GM12864 (cell line): ENCODE data around the gene NRL.
"Not testable (repeated sequence)": the region's sequence is repeated elsewhere in the genome, so short reads cannot be mapped to it uniquely, and the experiment has no call there.

ENCODE experiments used
- DNase-seq: peaks from one replicate; pipeline ENCODE4 v3.0.0-alpha.2; 2011; ENCODE audit warnings: low read depth
- H3K4me3 ChIP-seq: 2 replicates; pipeline ENCODE4 v1.5.1; 2011; ENCODE audit warnings: mild to moderate bottlenecking, low read depth, low read length, control low read depth
- TF ChIP-seq, protein P1 (sequence below): IDR thresholded peaks from 2 replicates; pipeline ENCODE4 v1.5.1; 2011; ENCODE audit warnings: low read depth, mild to moderate bottlenecking, moderate library complexity, low read length, control low read depth, inconsistent platforms; ENCODE audit errors: missing control alignments

NRL gene

DNA sequence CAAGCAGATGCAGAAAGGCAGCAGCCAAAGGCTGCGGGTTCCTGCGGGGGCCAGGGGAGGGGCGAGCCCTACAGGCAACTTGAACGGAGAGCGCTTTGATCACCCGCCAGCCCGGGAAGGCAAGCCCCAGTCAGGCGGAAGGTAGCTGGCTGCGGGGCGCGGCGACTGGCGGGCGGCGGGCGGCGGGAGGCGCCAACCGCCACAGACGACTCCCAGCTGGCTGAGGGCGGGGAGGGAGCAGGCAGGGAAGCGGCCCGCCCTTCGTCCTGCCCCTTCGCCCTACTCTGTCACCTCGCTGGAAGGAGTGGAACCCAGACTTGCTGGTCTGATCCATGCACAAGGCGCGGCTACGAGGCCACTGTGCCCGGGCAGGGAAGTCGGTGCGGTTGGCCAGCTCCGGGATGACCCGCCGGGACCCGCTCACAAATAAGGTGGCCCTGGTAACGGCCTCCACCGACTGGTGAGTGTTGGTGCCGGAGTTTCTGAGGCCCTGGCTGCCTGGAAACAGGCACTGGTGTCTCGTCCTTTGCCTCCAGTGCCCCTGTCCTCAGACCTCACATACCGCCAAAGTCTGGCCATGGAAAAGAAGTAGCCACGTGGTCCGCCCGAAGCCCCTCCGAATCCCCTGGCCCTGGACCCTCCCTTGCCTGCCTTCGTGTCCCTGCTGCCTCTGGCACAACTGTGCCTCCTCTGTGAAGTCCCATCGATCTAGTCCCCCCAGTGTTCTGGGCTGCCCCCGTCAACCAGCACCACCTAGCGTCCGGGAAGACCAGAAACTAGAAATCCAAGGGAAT, 78.4 kb downstream of the NRL start:
- peak overlapping the region; percentile 73 for H3K4me3 ChIP-seq
- TF ChIP-seq, protein P1, sequence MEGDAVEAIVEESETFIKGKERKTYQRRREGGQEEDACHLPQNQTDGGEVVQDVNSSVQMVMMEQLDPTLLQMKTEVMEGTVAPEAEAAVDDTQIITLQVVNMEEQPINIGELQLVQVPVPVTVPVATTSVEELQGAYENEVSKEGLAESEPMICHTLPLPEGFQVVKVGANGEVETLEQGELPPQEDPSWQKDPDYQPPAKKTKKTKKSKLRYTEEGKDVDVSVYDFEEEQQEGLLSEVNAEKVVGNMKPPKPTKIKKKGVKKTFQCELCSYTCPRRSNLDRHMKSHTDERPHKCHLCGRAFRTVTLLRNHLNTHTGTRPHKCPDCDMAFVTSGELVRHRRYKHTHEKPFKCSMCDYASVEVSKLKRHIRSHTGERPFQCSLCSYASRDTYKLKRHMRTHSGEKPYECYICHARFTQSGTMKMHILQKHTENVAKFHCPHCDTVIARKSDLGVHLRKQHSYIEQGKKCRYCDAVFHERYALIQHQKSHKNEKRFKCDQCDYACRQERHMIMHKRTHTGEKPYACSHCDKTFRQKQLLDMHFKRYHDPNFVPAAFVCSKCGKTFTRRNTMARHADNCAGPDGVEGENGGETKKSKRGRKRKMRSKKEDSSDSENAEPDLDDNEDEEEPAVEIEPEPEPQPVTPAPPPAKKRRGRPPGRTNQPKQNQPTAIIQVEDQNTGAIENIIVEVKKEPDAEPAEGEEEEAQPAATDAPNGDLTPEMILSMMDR, result peak; percentile 76
- no peak for DNase-seq

DNA sequence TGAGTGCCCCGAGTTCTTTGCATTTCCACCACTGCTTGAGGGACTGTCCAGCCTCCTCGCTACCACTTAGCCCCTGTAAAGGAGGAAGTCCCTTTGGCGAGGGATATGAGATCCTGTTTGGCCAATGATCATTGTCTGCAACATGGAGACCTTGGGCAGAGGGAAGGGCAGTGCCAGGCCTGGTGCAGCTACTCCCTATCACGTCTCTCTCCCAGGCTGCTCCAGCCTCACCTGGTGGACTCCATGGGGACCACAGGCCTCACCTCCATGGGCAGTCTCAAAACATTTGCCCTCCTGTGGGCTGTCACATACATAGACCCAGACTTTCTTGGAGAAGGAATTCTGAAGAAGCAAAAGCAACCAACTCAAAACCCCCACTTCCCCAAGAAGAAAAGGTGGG, 79.0 kb downstream of the NRL start:
- DNase-seq, result not testable (repeated sequence)
- peak overlapping the region; percentile 73 for H3K4me3 ChIP-seq

DNA sequence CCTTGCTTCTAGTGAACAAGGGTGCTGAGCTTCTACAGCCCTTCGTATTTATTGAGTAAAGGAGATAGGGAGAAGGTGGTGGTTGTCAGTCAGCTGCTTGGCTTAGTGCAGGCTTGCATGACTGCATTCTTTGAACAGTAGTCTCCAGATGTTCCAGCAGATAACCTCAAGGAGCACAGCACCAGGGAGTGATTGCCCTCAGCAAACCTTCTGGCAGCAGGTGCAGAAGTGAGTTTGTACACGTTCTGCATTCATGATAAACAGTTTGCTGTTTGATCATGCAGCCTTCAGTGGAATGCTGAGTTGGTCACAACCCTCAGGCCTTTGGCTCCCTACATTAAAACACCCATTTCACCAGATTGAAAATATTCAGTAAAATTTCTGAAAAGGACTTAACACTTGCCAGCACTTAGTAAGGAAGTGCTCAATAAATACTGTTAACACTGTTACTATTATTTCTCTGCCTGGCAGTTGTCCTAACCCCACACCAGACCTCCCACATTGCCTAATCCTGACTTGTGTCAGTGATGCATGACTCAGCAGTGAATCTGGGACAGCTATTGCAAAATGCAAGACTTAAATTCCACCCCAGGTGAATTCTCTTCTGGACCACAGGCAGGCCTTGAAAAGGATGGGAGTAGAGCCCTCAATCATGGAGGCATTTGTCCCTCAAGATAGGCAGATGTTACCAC, 81.9 kb downstream of the NRL start:
- no peak overlapping the region for H3K4me3 ChIP-seq
- TF ChIP-seq, protein P1, result no peak
- no peak for DNase-seq

DNA sequence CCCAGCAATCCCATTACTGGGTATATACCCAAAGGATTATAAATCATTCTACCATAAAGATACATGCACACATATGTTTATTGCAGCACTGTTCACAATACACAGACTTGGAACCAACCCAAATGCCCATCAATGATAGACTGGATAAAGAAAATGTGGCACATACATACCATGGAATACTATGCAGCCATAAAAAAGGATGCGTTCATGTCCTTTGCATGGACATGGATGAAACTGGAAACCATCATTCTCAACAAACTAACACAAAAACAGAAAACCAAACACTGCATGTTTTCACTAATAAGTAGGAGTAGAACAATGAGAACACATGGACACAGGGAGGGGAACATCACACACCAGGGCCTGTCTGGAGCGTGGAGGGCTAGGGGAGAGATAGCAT, 83.4 kb downstream of the NRL start:
- DNase-seq, H3K4me3 ChIP-seq: not testable (repeated sequence)

DNA sequence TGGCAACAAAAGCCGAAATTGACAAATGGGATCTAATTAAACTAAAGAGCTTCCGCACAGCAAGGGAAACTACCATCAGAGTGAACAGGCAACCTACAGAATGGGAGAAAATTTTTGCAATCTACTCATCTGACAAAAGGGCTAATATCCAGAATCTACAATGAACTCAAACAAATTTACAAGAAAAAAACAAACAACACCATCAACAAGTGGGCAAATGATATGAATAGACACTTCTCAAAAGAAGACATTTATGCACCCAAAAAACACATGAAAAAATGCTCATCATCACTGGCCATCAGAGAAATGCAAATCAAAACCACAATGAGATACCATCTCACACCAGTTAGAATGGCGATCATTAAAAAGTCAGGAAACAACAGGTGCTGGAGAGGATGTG, 85.1 kb downstream of the NRL start:
- not testable (repeated sequence) for DNase-seq, H3K4me3 ChIP-seq
